A549 (cell line): ENCODE results near the gene MYH7B. TPM values are rescaled to one million over a fixed set of nuclear protein-coding genes. Genes with fewer than 3 reads are reported as not detected.

Experiments used
- ATOH8 ChIP-seq: fragments of 250-450 bp; sonication (Bioruptor Pico); IDR thresholded peaks from 2 replicates; pipeline ENCODE4 v1.5.0; 2020; ENCODE audit warnings: low read depth, mild to moderate bottlenecking, moderate library complexity
- BCL3 ChIP-seq: fragments of >200 bp; sonication (Bioruptor Twin); formaldehyde crosslinking; IDR thresholded peaks from 3 replicates; pipeline ENCODE4 v1.6.1; 2016
- CBX2 ChIP-seq: fragments of 200-600 bp; sonication (generic); IDR thresholded peaks from 2 replicates; pipeline ENCODE4 v1.6.1; 2016; ENCODE audit warnings: low read depth, mild to moderate bottlenecking, borderline replicate concordance
- CHD2 ChIP-seq: fragments of 150-350 bp; IDR thresholded peaks from 2 replicates; pipeline ENCODE4 v1.6.1; 2014; ENCODE audit warnings: low read length; ENCODE audit not compliant: partially characterized antibody
- CHD4 ChIP-seq: fragments of 200-600 bp; sonication (generic); IDR thresholded peaks from 2 replicates; pipeline ENCODE4 v1.6.1; 2016; ENCODE audit warnings: antibody characterized with exemption, mild to moderate bottlenecking, borderline replicate concordance
- CTCF ChIP-seq: fragments of >200 bp; sonication (Bioruptor Twin); formaldehyde crosslinking; IDR thresholded peaks from 3 replicates; pipeline ENCODE4 v1.5.1; 2016
- E2F6 ChIP-seq: IDR thresholded peaks from 2 replicates; pipeline ENCODE4 v1.6.1; 2012; ENCODE audit warnings: low read depth, borderline replicate concordance
- EHF ChIP-seq: fragments of 250-450 bp; sonication (Bioruptor Pico); IDR thresholded peaks from 2 replicates; pipeline ENCODE4 v1.5.0; 2020; ENCODE audit warnings: mild to moderate bottlenecking
- FOSB ChIP-seq: fragments of 250-450 bp; sonication (Bioruptor Pico); IDR thresholded peaks from 2 replicates; pipeline ENCODE4 v1.5.0; 2020; ENCODE audit warnings: mild to moderate bottlenecking, moderate library complexity
- FOXS1 ChIP-seq: fragments of 250-450 bp; sonication (Bioruptor Pico); IDR thresholded peaks from 2 replicates; pipeline ENCODE4 v1.5.0; 2020; ENCODE audit warnings: mild to moderate bottlenecking, moderate library complexity
- HDAC2 ChIP-seq: fragments of 200-600 bp; sonication (generic); IDR thresholded peaks from 2 replicates; pipeline ENCODE4 v1.6.1; 2016
- HOXB13 ChIP-seq: fragments of 250-450 bp; sonication (Bioruptor Pico); IDR thresholded peaks from 2 replicates; pipeline ENCODE4 v1.5.0; 2020; ENCODE audit warnings: low read depth, mild to moderate bottlenecking, moderate library complexity
- HOXB5 ChIP-seq: fragments of 250-450 bp; sonication (Bioruptor Pico); IDR thresholded peaks from 2 replicates; pipeline ENCODE4 v1.5.0; 2020; ENCODE audit warnings: mild to moderate bottlenecking, moderate library complexity
- JUN ChIP-seq, 2 experiments: fragments of >200 bp; sonication (Bioruptor Twin); formaldehyde crosslinking; IDR thresholded peaks; 2 replicates in 1 of 2; 3 replicates in 1 of 2; pipeline ENCODE4 v1.6.1; 2016 to 2017
- JUNB ChIP-seq: fragments of >200 bp; sonication (Bioruptor Twin); formaldehyde crosslinking; IDR thresholded peaks from 2 replicates; pipeline ENCODE4 v1.6.1; 2016
- KDM5A ChIP-seq: fragments of 200-600 bp; sonication (generic); IDR thresholded peaks from 2 replicates; pipeline ENCODE4 v1.6.1; 2016; ENCODE audit warnings: antibody characterized with exemption, mild to moderate bottlenecking
- MAFK ChIP-seq: fragments of 450-650 bp; IDR thresholded peaks from 2 replicates; pipeline ENCODE4 v1.6.1; 2014; ENCODE audit not compliant: partially characterized antibody
- MAX ChIP-seq: IDR thresholded peaks from 2 replicates; pipeline ENCODE4 v1.6.1; 2012
- MAZ ChIP-seq: fragments of 150-350 bp; IDR thresholded peaks from 2 replicates; pipeline ENCODE4 v1.6.1; 2014; ENCODE audit warnings: antibody characterized with exemption, low read depth, low read length, borderline replicate concordance
- NFE2L2 ChIP-seq: fragments of 150-350 bp; conservative IDR thresholded peaks from 2 replicates; pipeline ENCODE4 v1.6.1; 2014; ENCODE audit warnings: low read length
- PBX3 ChIP-seq: IDR thresholded peaks from 2 replicates; pipeline ENCODE4 v1.6.1; 2012
- POLR2A ChIP-seq: IDR thresholded peaks from 2 replicates; pipeline ENCODE4 v1.6.1; 2012; ENCODE audit warnings: mild to moderate bottlenecking, low read length
- POLR2AphosphoS2 ChIP-seq: conservative IDR thresholded peaks from 2 replicates; pipeline ENCODE4 v1.6.1; 2012; ENCODE audit warnings: low read length, improper control_type of control experiment, inconsistent platforms
- RAD21 ChIP-seq, 2 experiments: fragments of >200 bp in 1 of 2; sonication (Bioruptor Twin) in 1 of 2; formaldehyde crosslinking in 1 of 2; IDR thresholded peaks in 1 of 2; conservative IDR thresholded peaks in 1 of 2; 2 replicates in 1 of 2; 3 replicates in 1 of 2; pipeline ENCODE4 v1.6.1; 2012 to 2018; ENCODE audit warnings: inconsistent platforms in 1 of 2
- RARB ChIP-seq: fragments of 250-450 bp; sonication (Bioruptor Pico); IDR thresholded peaks from 2 replicates; pipeline ENCODE4 v1.8.0; 2021; ENCODE audit warnings: mild to moderate bottlenecking, moderate library complexity
- RCOR1 ChIP-seq: fragments of 150-350 bp; IDR thresholded peaks from 2 replicates; pipeline ENCODE4 v1.6.1; 2014; ENCODE audit warnings: antibody characterized with exemption, low read length, low read depth
- REST ChIP-seq: fragments of 200-600 bp; sonication (generic); IDR thresholded peaks from 2 replicates; pipeline ENCODE4 v1.6.1; 2016; ENCODE audit warnings: antibody characterized with exemption, mild to moderate bottlenecking, moderate library complexity
- RFX5 ChIP-seq: fragments of 450-650 bp; IDR thresholded peaks from 2 replicates; pipeline ENCODE4 v1.7.1; 2014; ENCODE audit warnings: antibody characterized with exemption, mild to moderate bottlenecking, moderate library complexity
- RNF2 ChIP-seq: fragments of 200-600 bp; sonication (generic); IDR thresholded peaks from 2 replicates; pipeline ENCODE4 v1.6.1; 2016; ENCODE audit warnings: low read depth, mild to moderate bottlenecking, antibody characterized with exemption, moderate library complexity, borderline replicate concordance
- SREBF2 ChIP-seq: fragments of 450-650 bp; IDR thresholded peaks from 2 replicates; pipeline ENCODE4 v1.6.1; 2014; ENCODE audit warnings: mild to moderate bottlenecking, moderate library complexity
- TP53 ChIP-seq: fragments of 250-450 bp; sonication (Bioruptor Pico); IDR thresholded peaks from 2 replicates; pipeline ENCODE4 v1.5.0; 2021; ENCODE audit warnings: mild to moderate bottlenecking, moderate library complexity
- USF2 ChIP-seq: fragments of 450-650 bp; IDR thresholded peaks from 2 replicates; pipeline ENCODE4 v1.6.1; 2014; ENCODE audit warnings: antibody characterized with exemption
- ZFP36 ChIP-seq: fragments of 450-650 bp; IDR thresholded peaks from 2 replicates; pipeline ENCODE4 v1.6.1; 2014; ENCODE audit warnings: borderline replicate concordance; ENCODE audit not compliant: partially characterized antibody
- ZSCAN20 ChIP-seq: fragments of 250-450 bp; sonication (Bioruptor Pico); IDR thresholded peaks from 2 replicates; pipeline ENCODE4 v1.8.0; 2022; ENCODE audit warnings: mild to moderate bottlenecking, moderate library complexity
- polyA plus RNA-seq, 4 experiments: library from polyadenylated mRNA; depleted of rRNA in 3 of 4; stranded (reverse); fragments of >200 nt; fragmentation: RNase III in 1 of 4; extraction: RNeasy Plus Mini Kit Qiagen cat#74134 plus additional on column Dnase treatment in 1 of 4; gene quantifications; 2 replicates in 3 of 4; 3 replicates in 1 of 4; pipeline ENCODE4 v1.2.3, GENCODE V29; 2011 to 2017

The MYH7B gene
- polyA plus RNA-seq, 2 of the 4 experiments (the other 2 are of a cell fraction), result 0.03 to 0.23 TPM

- no peak for TF ChIP-seq HDAC2
- TF ChIP-seq ZSCAN20 (CRISPR knock-in tag), result no peak
- TF ChIP-seq BCL3, result no peak
- peak in 1 of 2 experiments; percentile 55; a peak in 2 of 5 replicates for TF ChIP-seq JUN (IDR thresholded peaks at IDR 0.05)
- no peak for TF ChIP-seq RFX5
- no peak for TF ChIP-seq POLR2A
- no peak for TF ChIP-seq HOXB13 (CRISPR knock-in tag)
- TF ChIP-seq MAZ, result no peak
- no peak for TF ChIP-seq NFE2L2
- TF ChIP-seq RARB (CRISPR knock-in tag), result no peak
- no peak for TF ChIP-seq USF2
- no peak for TF ChIP-seq FOSB
- TF ChIP-seq MAX, result no peak
- TF ChIP-seq JUNB, result peak; percentile 63
- TF ChIP-seq POLR2AphosphoS2, result no peak
- TF ChIP-seq EHF (CRISPR knock-in tag), result no peak
- TF ChIP-seq RNF2, result no peak
- TF ChIP-seq TP53 (CRISPR knock-in tag), result no peak
- TF ChIP-seq PBX3, result no peak
- no peak for TF ChIP-seq ATOH8 (CRISPR knock-in tag)
- no peak for TF ChIP-seq REST
- TF ChIP-seq KDM5A, result no peak
- no peak for TF ChIP-seq SREBF2
- TF ChIP-seq RCOR1, result no peak
- TF ChIP-seq MAFK, result no peak
- TF ChIP-seq E2F6, result no peak
- no peak for TF ChIP-seq FOXS1 (CRISPR knock-in tag)
- no peak for TF ChIP-seq CBX2
- TF ChIP-seq HOXB5 (CRISPR knock-in tag), result no peak
- no peak for TF ChIP-seq RAD21 (conservative IDR thresholded peaks at IDR 0.05 in 1 of 2, IDR thresholded peaks at IDR 0.05 in 1 of 2)
- no peak for TF ChIP-seq CTCF
- TF ChIP-seq CHD2, result no peak
- TF ChIP-seq CHD4, result no peak
- no peak for TF ChIP-seq ZFP36
Measured at GRCh38 chr20:34922654-34923381, 32.9 kb upstream of the MYH7B start (continued).
